Measurements from ENCODE around the gene SLC8A2.

- TF ChIP-seq CTCF (IDR thresholded peaks at IDR 0.05), result no peak
- no peak for TF ChIP-seq POLR2A (IDR thresholded peaks at IDR 0.05)
Measured at GRCh38 chr19:47487551-47488515, 16.1 kb upstream of the SLC8A2 start.
